Measurements from ENCODE around the gene C16orf87.

- TF ChIP-seq, protein P1, sequence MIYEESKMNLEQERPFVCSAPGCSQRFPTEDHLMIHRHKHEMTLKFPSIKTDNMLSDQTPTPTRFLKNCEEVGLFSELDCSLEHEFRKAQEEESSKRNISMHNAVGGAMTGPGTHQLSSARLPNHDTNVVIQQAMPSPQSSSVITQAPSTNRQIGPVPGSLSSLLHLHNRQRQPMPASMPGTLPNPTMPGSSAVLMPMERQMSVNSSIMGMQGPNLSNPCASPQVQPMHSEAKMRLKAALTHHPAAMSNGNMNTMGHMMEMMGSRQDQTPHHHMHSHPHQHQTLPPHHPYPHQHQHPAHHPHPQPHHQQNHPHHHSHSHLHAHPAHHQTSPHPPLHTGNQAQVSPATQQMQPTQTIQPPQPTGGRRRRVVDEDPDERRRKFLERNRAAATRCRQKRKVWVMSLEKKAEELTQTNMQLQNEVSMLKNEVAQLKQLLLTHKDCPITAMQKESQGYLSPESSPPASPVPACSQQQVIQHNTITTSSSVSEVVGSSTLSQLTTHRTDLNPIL (CRISPR knock-in tag; IDR thresholded peaks at IDR 0.05; ENCODE audit: low read depth) = no peak
- no peak for TF ChIP-seq ZNF8 (CRISPR knock-in tag; IDR thresholded peaks at IDR 0.05)
- TF ChIP-seq ZFP3 (CRISPR knock-in tag; IDR thresholded peaks at IDR 0.05) = no peak
- TF ChIP-seq CSDC2 (CRISPR knock-in tag; IDR thresholded peaks at IDR 0.05) = no peak
- TF ChIP-seq, protein P2, sequence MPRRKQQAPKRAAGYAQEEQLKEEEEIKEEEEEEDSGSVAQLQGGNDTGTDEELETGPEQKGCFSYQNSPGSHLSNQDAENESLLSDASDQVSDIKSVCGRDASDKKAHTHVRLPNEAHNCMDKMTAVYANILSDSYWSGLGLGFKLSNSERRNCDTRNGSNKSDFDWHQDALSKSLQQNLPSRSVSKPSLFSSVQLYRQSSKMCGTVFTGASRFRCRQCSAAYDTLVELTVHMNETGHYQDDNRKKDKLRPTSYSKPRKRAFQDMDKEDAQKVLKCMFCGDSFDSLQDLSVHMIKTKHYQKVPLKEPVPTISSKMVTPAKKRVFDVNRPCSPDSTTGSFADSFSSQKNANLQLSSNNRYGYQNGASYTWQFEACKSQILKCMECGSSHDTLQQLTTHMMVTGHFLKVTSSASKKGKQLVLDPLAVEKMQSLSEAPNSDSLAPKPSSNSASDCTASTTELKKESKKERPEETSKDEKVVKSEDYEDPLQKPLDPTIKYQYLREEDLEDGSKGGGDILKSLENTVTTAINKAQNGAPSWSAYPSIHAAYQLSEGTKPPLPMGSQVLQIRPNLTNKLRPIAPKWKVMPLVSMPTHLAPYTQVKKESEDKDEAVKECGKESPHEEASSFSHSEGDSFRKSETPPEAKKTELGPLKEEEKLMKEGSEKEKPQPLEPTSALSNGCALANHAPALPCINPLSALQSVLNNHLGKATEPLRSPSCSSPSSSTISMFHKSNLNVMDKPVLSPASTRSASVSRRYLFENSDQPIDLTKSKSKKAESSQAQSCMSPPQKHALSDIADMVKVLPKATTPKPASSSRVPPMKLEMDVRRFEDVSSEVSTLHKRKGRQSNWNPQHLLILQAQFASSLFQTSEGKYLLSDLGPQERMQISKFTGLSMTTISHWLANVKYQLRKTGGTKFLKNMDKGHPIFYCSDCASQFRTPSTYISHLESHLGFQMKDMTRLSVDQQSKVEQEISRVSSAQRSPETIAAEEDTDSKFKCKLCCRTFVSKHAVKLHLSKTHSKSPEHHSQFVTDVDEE (CRISPR knock-in tag; IDR thresholded peaks at IDR 0.05) = no peak
- no peak for TF ChIP-seq PPARA (CRISPR knock-in tag; IDR thresholded peaks at IDR 0.05; ENCODE audit: borderline replicate concordance)
- TF ChIP-seq ZNF70 (CRISPR knock-in tag; IDR thresholded peaks at IDR 0.05) = no peak
- TF ChIP-seq, protein P3, sequence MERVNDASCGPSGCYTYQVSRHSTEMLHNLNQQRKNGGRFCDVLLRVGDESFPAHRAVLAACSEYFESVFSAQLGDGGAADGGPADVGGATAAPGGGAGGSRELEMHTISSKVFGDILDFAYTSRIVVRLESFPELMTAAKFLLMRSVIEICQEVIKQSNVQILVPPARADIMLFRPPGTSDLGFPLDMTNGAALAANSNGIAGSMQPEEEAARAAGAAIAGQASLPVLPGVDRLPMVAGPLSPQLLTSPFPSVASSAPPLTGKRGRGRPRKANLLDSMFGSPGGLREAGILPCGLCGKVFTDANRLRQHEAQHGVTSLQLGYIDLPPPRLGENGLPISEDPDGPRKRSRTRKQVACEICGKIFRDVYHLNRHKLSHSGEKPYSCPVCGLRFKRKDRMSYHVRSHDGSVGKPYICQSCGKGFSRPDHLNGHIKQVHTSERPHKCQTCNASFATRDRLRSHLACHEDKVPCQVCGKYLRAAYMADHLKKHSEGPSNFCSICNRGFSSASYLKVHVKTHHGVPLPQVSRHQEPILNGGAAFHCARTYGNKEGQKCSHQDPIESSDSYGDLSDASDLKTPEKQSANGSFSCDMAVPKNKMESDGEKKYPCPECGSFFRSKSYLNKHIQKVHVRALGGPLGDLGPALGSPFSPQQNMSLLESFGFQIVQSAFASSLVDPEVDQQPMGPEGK (CRISPR knock-in tag; IDR thresholded peaks at IDR 0.05; ENCODE audit: borderline replicate concordance) = no peak
Measured at GRCh38 chr16:46814790-46815189, 16.2 kb downstream of the C16orf87 start.
